ENCODE data around the gene STXBP1. TPM values are rescaled to one million over a fixed set of nuclear protein-coding genes. Genes with fewer than 3 reads are reported as not detected.

Gene STXBP1
- total and polyA plus RNA-seq, 2 of the 13 experiments (the other 11 are each of a cell fraction or from before 2014, with no cell fraction given) = 2.9 TPM

- peak; percentile 96 for TF ChIP-seq TFAP4 (IDR thresholded peaks at IDR 0.05; ENCODE audit: borderline replicate concordance, low read depth)
- TF ChIP-seq ZNF180 (CRISPR knock-in tag; IDR thresholded peaks at IDR 0.05; ENCODE audit: borderline replicate concordance, low read depth) = no peak
- no peak for TF ChIP-seq ZNF782 (CRISPR knock-in tag; IDR thresholded peaks at IDR 0.05; ENCODE audit: borderline replicate concordance)
- TF ChIP-seq YEATS4 (CRISPR knock-in tag; IDR thresholded peaks at IDR 0.05; ENCODE audit: borderline replicate concordance) = no peak
- TF ChIP-seq E2F5 (CRISPR knock-in tag; conservative IDR thresholded peaks at IDR 0.05) = no peak
- no peak for TF ChIP-seq FOXP1 (IDR thresholded peaks at IDR 0.05)
- no peak for TF ChIP-seq FOXP1 (CRISPR knock-in tag; IDR thresholded peaks at IDR 0.05)
- 0 out of 2 replicates have a peak, but pooled peaks have one; percentile 47 for TF ChIP-seq NAIF1 (CRISPR knock-in tag; IDR thresholded peaks at IDR 0.05; ENCODE audit: borderline replicate concordance)
- no peak for TF ChIP-seq GZF1 (CRISPR knock-in tag; IDR thresholded peaks at IDR 0.05)
- TF ChIP-seq SP1 (IDR thresholded peaks at IDR 0.05) = no peak
- TF ChIP-seq SP1 (CRISPR knock-in tag; IDR thresholded peaks at IDR 0.05) = no peak
- TF ChIP-seq ZNF160 (CRISPR knock-in tag; IDR thresholded peaks at IDR 0.05) = no peak
- TF ChIP-seq ZBTB33 (CRISPR knock-in tag; IDR thresholded peaks at IDR 0.05) = no peak
- TF ChIP-seq MEF2D (CRISPR knock-in tag; IDR thresholded peaks at IDR 0.05) = peak; percentile 47; the same call in 1 of the 2 replicates
- peak; percentile 48; the same call in 1 of the 2 replicates for TF ChIP-seq ZBTB20 (CRISPR knock-in tag; IDR thresholded peaks at IDR 0.05; ENCODE audit: borderline replicate concordance, low read depth)
- TF ChIP-seq XRCC5 (optimal IDR thresholded peaks at IDR 0.05; ENCODE audit: low read length) = peak; percentile 78
- TF ChIP-seq POLR2A (IDR thresholded peaks at IDR 0.05; ENCODE audit: insufficient read depth in 1 of 2, low read depth in 2 of 2, low read length in 2 of 2) = peak in 1 of 2 experiments; percentile 58; a peak in 2 of 4 replicates
- peak; percentile 73; the same call in 1 of the 2 replicates for TF ChIP-seq THRA (CRISPR knock-in tag; IDR thresholded peaks at IDR 0.05; ENCODE audit: borderline replicate concordance)
- no peak for TF ChIP-seq IRX3 (CRISPR knock-in tag; IDR thresholded peaks at IDR 0.05; ENCODE audit: borderline replicate concordance, low read depth)
- TF ChIP-seq ZNF792 (CRISPR knock-in tag; IDR thresholded peaks at IDR 0.05) = peak; percentile 87
- TF ChIP-seq KDM3A (CRISPR knock-in tag; IDR thresholded peaks at IDR 0.05; ENCODE audit: low read depth) = peak; percentile 31; the same call in 1 of the 2 replicates
- TF ChIP-seq ZNF276 (CRISPR knock-in tag; IDR thresholded peaks at IDR 0.05; ENCODE audit: low read depth) = peak; percentile 9; the same call in 1 of the 2 replicates
Observed at GRCh38 chr9:127578952-127579853, 32.9 kb upstream of the STXBP1 start (continued).

Measured in HepG2 (cell line).